DND-41 (cell line): Measurements from ENCODE around the gene PIK3C3.

Source experiments
- CTCF ChIP-seq: IDR thresholded peaks from 2 replicates; pipeline ENCODE4 v1.5.1; 2012; ENCODE audit warnings: borderline replicate concordance, low read length, moderate library complexity, mild to moderate bottlenecking; ENCODE audit not compliant: poor library complexity, severe bottlenecking; ENCODE audit errors: extremely low read depth
- EZH2 ChIP-seq: IDR thresholded peaks from 3 replicates; pipeline ENCODE4 v1.6.1; 2012; ENCODE audit warnings: borderline replicate concordance, low read depth, mild to moderate bottlenecking, moderate library complexity, low read length, inconsistent platforms; ENCODE audit not compliant: severe bottlenecking

GRCh38 chr18:42074704-42075103 lies 119.7 kb downstream of the PIK3C3 start:
- TF ChIP-seq CTCF (no peak), EZH2 (no peak)
